ENCODE measurements around the gene GPR89B. TPM values are rescaled to one million over a fixed set of nuclear protein-coding genes. Genes with fewer than 3 reads are reported as not detected.
"Not testable (repeated sequence)": the region's sequence is repeated elsewhere in the genome, so short reads cannot be mapped to it uniquely, and the experiment has no call there.

GPR89B gene
- total RNA-seq, 1 donor from 2014 or later: 12.6 TPM

GRCh38 chr1:147964575-147964974, 36.4 kb downstream of the GPR89B start:
- not testable (repeated sequence) for H3K27ac Mint-ChIP-seq (ENCODE audit: unreplicated experiment); H3K27me3 Mint-ChIP-seq (ENCODE audit: unreplicated experiment); H3K9me3 Mint-ChIP-seq (ENCODE audit: unreplicated experiment); H3K4me3 Mint-ChIP-seq (ENCODE audit: unreplicated experiment); DNase-seq (ENCODE audit: extremely low spot score, unreplicated experiment); H3K4me1 Mint-ChIP-seq (ENCODE audit: unreplicated experiment); H3K36me3 Mint-ChIP-seq (ENCODE audit: unreplicated experiment)

- H3K9me3 Mint-ChIP-seq (ENCODE audit: unreplicated experiment); H3K27ac Mint-ChIP-seq (ENCODE audit: unreplicated experiment); H3K36me3 Mint-ChIP-seq (ENCODE audit: unreplicated experiment); H3K4me3 Mint-ChIP-seq (ENCODE audit: unreplicated experiment); DNase-seq (ENCODE audit: extremely low spot score, unreplicated experiment); H3K27me3 Mint-ChIP-seq (ENCODE audit: unreplicated experiment); H3K4me1 Mint-ChIP-seq (ENCODE audit: unreplicated experiment): not testable (repeated sequence)
Measured at GRCh38 chr1:147966657-147967056, 38.4 kb downstream of the GPR89B start.

- not testable (repeated sequence) for H3K4me1 Mint-ChIP-seq (ENCODE audit: unreplicated experiment); H3K27ac Mint-ChIP-seq (ENCODE audit: unreplicated experiment); H3K9me3 Mint-ChIP-seq (ENCODE audit: unreplicated experiment); H3K27me3 Mint-ChIP-seq (ENCODE audit: unreplicated experiment); H3K4me3 Mint-ChIP-seq (ENCODE audit: unreplicated experiment); DNase-seq (ENCODE audit: extremely low spot score, unreplicated experiment)
- H3K36me3 Mint-ChIP-seq (ENCODE audit: unreplicated experiment): peaks cover 10% of the 10 kb centered on the region
Measured at GRCh38 chr1:147978896-147979651, 50.9 kb downstream of the GPR89B start.

- DNase-seq (ENCODE audit: extremely low spot score, unreplicated experiment); H3K36me3 Mint-ChIP-seq (ENCODE audit: unreplicated experiment); H3K4me1 Mint-ChIP-seq (ENCODE audit: unreplicated experiment); H3K27me3 Mint-ChIP-seq (ENCODE audit: unreplicated experiment); H3K27ac Mint-ChIP-seq (ENCODE audit: unreplicated experiment); H3K9me3 Mint-ChIP-seq (ENCODE audit: unreplicated experiment); H3K4me3 Mint-ChIP-seq (ENCODE audit: unreplicated experiment): not testable (repeated sequence)
Measured at GRCh38 chr1:147985374-147985773, 57.2 kb downstream of the GPR89B start.

GRCh38 chr1:147987893-147988292, 59.7 kb downstream of the GPR89B start:
- H3K4me1 Mint-ChIP-seq (ENCODE audit: unreplicated experiment); H3K9me3 Mint-ChIP-seq (ENCODE audit: unreplicated experiment); H3K27ac Mint-ChIP-seq (ENCODE audit: unreplicated experiment); H3K4me3 Mint-ChIP-seq (ENCODE audit: unreplicated experiment); H3K27me3 Mint-ChIP-seq (ENCODE audit: unreplicated experiment); DNase-seq (ENCODE audit: extremely low spot score, unreplicated experiment); H3K36me3 Mint-ChIP-seq (ENCODE audit: unreplicated experiment): not testable (repeated sequence)

GRCh38 chr1:147992916-147993315, 64.7 kb downstream of the GPR89B start:
- H3K27me3 Mint-ChIP-seq (ENCODE audit: unreplicated experiment); DNase-seq (ENCODE audit: extremely low spot score, unreplicated experiment); H3K4me1 Mint-ChIP-seq (ENCODE audit: unreplicated experiment); H3K27ac Mint-ChIP-seq (ENCODE audit: unreplicated experiment); H3K4me3 Mint-ChIP-seq (ENCODE audit: unreplicated experiment); H3K9me3 Mint-ChIP-seq (ENCODE audit: unreplicated experiment); H3K36me3 Mint-ChIP-seq (ENCODE audit: unreplicated experiment): not testable (repeated sequence)

GRCh38 chr1:147993400-147993799, 65.2 kb downstream of the GPR89B start:
- not testable (repeated sequence) for H3K27ac Mint-ChIP-seq (ENCODE audit: unreplicated experiment); H3K4me1 Mint-ChIP-seq (ENCODE audit: unreplicated experiment); DNase-seq (ENCODE audit: extremely low spot score, unreplicated experiment); H3K9me3 Mint-ChIP-seq (ENCODE audit: unreplicated experiment); H3K36me3 Mint-ChIP-seq (ENCODE audit: unreplicated experiment); H3K27me3 Mint-ChIP-seq (ENCODE audit: unreplicated experiment); H3K4me3 Mint-ChIP-seq (ENCODE audit: unreplicated experiment)

GRCh38 chr1:147993825-147994615, 65.8 kb downstream of the GPR89B start:
- not testable (repeated sequence) for H3K36me3 Mint-ChIP-seq (ENCODE audit: unreplicated experiment)

GRCh38 chr1:147996088-147996487, 67.9 kb downstream of the GPR89B start:
- not testable (repeated sequence) for DNase-seq (ENCODE audit: extremely low spot score, unreplicated experiment); H3K4me3 Mint-ChIP-seq (ENCODE audit: unreplicated experiment); H3K4me1 Mint-ChIP-seq (ENCODE audit: unreplicated experiment); H3K27ac Mint-ChIP-seq (ENCODE audit: unreplicated experiment); H3K27me3 Mint-ChIP-seq (ENCODE audit: unreplicated experiment); H3K36me3 Mint-ChIP-seq (ENCODE audit: unreplicated experiment); H3K9me3 Mint-ChIP-seq (ENCODE audit: unreplicated experiment)

More at GRCh38 chr1:147993825-147994615, 65.8 kb downstream of the GPR89B start:
- not testable (repeated sequence) for H3K27ac Mint-ChIP-seq (ENCODE audit: unreplicated experiment); H3K27me3 Mint-ChIP-seq (ENCODE audit: unreplicated experiment); DNase-seq (ENCODE audit: extremely low spot score, unreplicated experiment); H3K9me3 Mint-ChIP-seq (ENCODE audit: unreplicated experiment); H3K4me1 Mint-ChIP-seq (ENCODE audit: unreplicated experiment); H3K4me3 Mint-ChIP-seq (ENCODE audit: unreplicated experiment)

- not testable (repeated sequence) for H3K27ac Mint-ChIP-seq (ENCODE audit: unreplicated experiment); DNase-seq (ENCODE audit: extremely low spot score, unreplicated experiment); H3K9me3 Mint-ChIP-seq (ENCODE audit: unreplicated experiment); H3K4me3 Mint-ChIP-seq (ENCODE audit: unreplicated experiment); H3K27me3 Mint-ChIP-seq (ENCODE audit: unreplicated experiment); H3K4me1 Mint-ChIP-seq (ENCODE audit: unreplicated experiment); H3K36me3 Mint-ChIP-seq (ENCODE audit: unreplicated experiment)
Measured at GRCh38 chr1:148007724-148008123, 79.5 kb downstream of the GPR89B start.
